Measurements from ENCODE around the gene KAZN.

KAZN gene

DNA sequence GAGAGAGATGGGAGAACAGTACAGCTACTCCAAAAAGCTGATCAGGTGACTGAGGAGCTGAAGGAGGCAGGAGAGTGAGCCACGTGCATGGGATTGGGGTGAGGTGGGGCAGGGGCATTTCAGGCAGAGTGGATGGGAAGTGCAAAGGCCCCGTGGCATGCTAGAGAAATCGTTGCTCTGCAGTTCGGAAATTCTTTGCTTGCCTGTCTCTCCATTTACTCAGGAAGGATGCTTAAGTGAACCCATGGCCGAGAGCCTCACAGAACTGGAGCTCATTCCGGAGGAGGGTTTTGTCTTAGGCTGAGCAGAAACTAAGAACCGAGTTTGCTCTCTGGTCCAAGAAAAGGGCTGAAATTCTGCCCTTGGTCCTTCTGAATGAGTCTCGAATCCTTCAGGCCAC lies 415.3 kb downstream of the KAZN start:
- DNase-seq (ENCODE audit: insufficient read length, low spot score) (no peak), FAIRE-seq (no peak)

DNA sequence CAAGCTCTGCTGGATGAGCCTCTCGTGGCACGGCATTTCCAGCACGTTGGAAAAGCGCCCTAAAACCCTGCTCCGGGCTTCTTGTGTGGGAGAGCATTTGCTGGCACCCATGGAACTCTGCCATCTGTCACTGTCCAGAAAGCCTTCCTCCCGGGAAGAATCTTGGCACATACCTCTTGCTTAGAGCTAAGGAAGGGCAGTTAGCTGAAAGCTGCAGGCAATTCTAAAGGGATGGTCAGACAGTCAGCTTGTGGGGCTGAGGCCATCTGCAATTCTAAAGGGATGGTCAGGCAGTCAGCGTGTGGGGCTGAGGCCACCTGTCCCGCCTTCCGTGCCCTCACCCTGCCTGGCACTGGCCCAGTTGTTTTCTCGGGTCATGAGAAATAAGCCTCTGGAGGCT lies 416.0 kb downstream of the KAZN start:
- DNase-seq (ENCODE audit: insufficient read length, low spot score), result no peak
- FAIRE-seq, result no peak

DNA sequence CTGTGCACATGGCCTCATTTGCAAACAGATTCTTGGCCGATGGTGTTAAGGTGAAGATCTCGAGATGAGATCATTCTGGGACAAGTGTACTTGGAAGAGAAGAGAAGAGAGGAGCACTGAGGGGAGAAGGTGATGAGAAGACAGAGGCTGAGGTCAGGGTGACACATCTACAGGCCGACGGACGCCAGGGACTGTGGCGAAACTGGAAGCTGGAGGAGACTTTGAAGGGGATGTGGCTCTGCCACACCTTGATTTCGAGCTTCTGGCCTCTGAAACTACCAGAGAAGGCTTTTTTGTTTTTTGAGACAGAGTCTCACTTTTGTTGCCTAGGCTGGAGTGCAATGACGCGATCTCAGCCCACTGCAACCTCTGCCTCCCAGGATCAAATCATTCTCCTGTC lies 417.5 kb downstream of the KAZN start:
- DNase-seq (ENCODE audit: insufficient read length, low spot score), result no peak
- no peak for FAIRE-seq

DNA sequence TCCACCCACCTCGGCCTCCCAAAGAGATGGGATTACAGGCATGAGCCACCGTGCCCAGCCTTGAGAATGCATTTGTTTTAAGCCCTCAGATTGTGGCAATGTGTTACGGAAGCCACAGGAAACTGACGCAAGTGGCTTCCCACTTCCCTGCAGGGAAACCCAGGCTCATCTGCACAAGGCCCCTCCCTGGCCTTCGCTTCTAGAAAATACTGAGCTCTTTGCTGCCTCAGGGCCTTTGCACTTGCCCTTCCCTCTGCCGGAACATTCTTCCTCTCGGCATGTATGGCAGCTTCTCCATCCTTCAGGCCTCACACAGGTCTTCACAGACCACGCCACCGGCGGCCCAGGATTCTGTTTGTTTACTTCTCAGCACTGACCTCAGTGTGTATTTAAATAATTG lies 418.0 kb downstream of the KAZN start:
- DNase-seq (ENCODE audit: insufficient read length, low spot score) (no peak), FAIRE-seq (no peak)

DNA sequence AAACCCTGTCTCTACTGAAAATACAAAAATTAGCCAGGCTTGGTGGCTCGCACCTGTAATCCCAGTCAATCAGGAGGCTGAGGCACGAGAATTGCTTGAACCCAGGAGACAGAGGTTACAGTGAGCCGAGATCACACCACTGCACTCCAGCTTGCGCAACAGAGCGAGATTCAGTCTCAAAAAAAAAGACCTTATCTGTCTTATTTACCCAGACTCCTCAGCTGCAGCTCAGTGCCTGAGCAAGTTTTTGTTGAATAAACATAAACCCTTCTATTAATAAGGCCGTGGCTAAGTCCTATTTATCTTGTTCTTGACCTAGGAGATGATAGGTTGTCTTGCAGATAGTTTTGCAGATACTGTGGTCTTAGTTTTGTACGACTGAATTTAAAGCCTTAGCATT lies 418.6 kb downstream of the KAZN start:
- FAIRE-seq (no peak), DNase-seq (ENCODE audit: insufficient read length, low spot score) (no peak)

DNA sequence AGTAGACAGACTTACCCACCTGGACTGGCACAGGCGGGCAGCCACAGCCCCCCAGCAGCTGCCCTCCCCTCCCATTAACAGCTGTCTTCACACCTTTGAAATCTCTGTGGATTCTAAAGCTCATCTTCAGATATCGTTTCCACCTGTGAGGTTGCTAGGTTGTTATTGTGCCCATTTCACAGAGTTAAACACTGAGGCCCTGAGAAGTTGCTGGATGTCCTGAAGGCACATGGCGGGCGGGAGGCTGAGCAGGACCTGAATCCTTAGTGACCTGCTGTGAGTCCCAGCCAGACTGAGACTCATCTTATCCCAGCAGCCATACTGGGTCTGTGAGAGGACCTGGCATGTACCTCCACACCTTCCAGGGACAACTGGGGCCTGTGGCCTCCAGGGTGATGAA lies 420.3 kb downstream of the KAZN start:
- DNase-seq (ENCODE audit: insufficient read length, low spot score) (no peak), FAIRE-seq (no peak)

DNA sequence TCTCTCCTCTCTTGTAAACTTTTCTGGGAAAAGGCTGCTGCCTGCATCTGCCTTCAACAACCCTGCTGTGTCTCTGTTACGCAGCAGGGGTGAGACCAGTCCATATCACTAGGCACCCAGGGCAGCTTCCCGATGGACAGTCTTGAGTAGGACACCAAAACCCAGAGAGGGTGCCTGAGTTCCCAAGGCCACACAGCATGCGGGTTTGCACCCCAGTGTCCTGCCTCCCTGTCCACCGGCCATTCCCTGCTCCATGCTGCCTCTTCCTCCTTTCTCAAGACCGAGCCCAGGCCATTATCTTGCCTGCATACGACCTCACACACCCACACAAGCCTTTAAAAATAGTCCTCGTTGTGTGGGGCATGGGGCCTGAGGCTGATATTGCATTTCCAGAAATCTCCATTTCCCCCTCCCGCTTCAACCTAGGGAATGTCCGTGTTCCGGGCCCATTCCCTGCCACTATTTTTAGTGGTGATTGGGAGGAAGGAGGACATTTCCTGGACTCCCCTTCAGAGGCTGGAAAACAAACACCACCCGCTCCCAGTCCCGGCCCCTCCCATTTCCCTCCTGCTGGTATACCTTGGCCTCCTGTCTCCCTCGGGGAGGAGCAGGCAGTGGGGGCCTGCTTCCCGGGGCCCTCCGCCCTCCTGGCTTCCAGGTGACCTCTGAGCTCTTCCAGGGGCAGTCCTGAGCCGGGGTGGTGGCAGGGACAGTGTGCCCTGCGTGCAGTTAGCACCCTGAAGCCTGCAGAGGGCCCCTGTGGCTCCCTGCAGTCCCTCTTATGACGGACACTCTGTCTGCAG lies 422.7 kb downstream of the KAZN start:
- no peak for DNase-seq (ENCODE audit: insufficient read length, low spot score)
- no peak for FAIRE-seq

DNA sequence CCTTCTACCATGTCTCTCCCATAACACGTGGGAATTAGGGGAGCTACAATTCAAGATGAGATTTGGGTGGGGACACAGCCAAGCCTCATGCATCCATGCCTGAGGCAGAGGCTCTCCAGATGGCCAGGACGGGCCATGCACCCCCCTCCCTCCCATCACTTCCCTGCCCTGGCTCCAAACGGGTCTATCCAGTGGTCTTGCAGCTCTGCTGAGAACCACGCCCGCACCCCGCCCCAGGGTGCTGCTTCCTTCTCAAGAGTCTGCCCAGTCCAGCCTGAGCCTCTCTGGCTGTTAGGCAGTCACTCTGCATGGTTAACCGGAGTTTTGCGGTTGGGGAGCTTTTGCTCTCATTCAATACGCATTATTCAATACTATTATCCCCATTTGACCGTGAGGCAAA lies 423.6 kb downstream of the KAZN start:
- DNase-seq (ENCODE audit: insufficient read length, low spot score) (no peak), FAIRE-seq (no peak)

DNA sequence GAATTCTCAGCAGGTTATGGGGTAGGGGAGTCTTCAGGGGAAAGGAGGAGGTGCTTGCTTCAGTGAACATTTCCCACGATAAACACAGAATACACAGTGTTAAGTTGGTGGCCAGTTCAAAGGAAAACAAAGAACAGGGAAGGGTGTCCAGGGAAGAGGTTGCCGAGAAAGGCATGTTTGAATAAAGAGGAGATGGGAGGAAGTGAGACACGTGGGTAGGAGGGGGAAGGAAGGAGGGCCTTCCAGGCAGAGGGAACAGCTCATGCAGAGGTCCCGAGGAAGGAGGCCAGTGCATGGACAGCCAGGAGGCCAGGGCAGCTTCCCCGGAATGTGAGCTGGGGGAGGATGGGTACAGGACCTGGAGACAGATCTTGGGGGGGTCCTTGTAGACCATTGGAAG lies 424.7 kb downstream of the KAZN start:
- DNase-seq (ENCODE audit: insufficient read length, low spot score) (no peak), FAIRE-seq (no peak)

DNA sequence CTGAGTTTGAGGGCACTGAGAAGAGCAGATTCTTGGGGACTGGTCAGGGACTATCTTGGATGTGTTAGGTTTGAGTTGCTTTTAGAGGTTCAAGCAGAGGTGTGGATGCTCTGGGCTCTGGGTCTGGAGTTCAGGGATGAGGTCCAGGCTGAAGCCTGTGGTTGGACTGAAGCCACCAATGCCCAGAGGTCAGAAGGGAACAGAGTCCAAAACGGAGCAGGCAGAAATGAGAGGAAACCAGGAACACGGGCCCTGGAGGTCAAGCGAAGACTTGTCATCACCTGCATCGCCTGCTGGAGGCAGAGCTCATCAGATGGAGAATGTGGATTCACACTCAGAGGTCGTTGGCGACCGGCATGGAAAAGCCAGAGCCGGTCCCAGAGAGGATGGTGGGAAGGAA lies 425.5 kb downstream of the KAZN start:
- DNase-seq (ENCODE audit: insufficient read length, low spot score) (no peak), FAIRE-seq (no peak)

DNA sequence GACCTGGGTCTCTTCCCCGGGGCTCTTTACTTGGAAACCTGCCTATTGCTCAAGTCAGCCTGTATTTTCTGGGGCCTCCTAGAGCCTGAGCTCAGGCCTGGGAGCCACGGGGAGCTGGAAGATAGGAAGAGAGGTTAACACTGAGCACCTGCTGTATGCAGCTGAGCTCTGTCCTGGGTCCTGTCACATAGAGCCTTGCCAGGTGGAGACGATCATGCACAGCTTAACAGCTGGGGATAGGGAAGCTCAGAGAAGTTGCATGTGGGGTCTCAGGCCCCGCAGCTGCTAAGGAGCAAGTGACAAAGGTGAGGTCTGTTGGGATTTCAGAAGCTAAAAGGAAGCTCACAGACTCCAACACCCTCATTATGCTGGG lies 427.6 kb downstream of the KAZN start:
- DNase-seq (ENCODE audit: insufficient read length, low spot score) (no peak), FAIRE-seq (no peak)

DNA sequence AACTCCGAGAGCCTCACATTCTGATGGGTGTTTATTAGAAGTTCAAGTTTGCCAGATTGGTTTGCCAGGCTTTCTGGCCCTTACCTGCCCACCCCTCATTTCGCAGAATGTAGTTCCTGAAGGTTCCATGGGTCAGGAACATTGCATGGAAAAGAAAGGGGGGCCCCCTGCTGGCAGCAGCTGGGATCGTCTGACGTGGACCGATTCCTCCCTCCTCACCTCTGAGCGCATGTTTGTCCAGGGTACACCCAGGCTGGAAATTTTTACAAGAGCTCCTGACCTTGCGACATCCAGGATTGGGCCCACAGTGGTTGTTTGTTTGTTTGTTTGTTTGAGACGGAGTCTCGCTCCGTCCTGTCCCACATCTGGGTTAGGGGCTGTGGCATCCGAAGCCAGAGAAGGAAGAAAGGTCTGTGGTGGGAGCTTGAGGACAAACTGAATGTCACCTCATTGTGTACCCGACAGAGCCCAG lies 429.1 kb downstream of the KAZN start:
- FAIRE-seq (no peak), DNase-seq (ENCODE audit: insufficient read length, low spot score) (peak; percentile 56)

DNA sequence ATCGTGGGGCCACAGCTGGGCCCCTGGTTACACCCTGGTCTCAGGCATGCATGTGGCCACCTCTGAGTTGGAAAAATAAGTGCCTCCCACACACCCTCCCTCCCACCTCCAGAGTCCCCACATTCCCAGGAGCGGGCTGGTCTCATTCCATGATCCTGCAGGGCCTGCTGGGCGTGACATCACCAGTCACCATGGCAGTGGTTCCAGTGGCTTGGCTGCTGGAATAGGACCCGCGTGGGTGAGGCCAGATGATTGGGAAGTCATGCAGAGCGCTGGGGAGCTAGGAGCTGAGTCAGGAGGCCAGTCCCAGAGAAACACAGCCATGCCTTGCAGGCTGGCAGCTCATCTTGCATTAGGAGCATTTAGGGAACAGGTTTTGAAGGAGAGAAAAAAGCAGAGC lies 429.6 kb downstream of the KAZN start:
- DNase-seq (ENCODE audit: insufficient read length, low spot score), result no peak

DNA sequence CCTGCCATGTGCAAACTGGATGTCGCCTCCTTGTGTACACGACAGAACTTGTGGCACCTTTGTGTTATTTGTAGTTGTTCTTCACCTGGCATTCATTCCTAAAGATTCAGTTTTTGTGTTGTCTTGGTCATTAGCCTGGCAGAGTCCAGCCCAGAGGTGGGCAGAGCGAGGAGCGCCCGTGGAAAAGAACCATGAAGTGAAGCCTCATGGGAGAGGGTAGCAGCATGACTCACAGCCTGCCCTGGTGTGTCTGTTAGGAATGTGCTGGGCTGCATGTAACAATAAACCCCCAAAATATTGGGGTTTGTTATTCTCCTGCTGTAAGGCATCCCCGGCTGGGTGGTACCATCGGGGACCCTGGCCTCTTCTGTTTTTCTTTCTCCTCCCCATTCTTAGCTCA lies 430.1 kb downstream of the KAZN start:
- FAIRE-seq, result no peak

More for the DNA sequence above, 429.6 kb downstream of the KAZN start:
- FAIRE-seq, result no peak

DNA sequence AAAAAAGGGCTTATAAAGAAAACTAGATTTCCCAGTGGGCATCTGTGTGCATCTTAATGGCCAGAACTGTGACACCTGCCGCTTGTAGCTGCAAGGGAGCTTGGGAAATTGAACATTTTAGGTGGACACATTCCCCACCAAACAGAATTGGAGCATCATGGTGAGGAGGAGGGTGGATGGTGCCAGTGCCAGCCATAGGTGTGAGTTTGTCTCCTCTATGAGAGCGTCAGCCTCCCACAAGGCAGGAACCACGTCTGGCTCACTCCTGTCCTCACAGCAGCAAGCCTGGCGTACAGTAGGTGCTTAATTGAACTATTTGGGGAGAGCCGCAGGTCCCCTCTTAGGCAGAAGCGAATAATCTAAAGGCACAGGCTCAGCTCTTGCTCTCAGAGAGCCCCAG lies 430.6 kb downstream of the KAZN start:
- DNase-seq (ENCODE audit: insufficient read length, low spot score) (no peak), FAIRE-seq (no peak)

More for the DNA sequence above, 430.1 kb downstream of the KAZN start:
- no peak for DNase-seq (ENCODE audit: insufficient read length, low spot score)

DNA sequence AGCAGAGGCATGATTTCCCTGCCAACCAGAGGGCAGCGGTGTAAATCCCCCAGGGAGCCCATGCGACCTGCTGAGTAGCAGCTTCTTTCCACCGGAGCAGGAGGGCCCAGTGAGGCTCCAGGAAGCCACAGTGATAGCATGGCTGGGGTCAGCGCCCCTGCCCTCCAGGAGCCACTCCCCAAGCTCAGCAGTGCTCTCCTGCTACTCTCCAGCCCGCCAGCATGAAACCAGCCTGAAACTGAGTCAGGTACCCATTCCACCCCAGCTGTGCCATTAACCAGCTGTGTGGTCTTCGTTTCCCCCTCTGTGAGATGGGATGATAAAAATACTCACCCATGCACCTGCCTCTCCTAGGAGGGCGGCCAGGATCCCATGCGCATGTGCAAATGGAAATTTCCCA lies 431.3 kb downstream of the KAZN start:
- FAIRE-seq (no peak), DNase-seq (ENCODE audit: insufficient read length, low spot score) (no peak)

DNA sequence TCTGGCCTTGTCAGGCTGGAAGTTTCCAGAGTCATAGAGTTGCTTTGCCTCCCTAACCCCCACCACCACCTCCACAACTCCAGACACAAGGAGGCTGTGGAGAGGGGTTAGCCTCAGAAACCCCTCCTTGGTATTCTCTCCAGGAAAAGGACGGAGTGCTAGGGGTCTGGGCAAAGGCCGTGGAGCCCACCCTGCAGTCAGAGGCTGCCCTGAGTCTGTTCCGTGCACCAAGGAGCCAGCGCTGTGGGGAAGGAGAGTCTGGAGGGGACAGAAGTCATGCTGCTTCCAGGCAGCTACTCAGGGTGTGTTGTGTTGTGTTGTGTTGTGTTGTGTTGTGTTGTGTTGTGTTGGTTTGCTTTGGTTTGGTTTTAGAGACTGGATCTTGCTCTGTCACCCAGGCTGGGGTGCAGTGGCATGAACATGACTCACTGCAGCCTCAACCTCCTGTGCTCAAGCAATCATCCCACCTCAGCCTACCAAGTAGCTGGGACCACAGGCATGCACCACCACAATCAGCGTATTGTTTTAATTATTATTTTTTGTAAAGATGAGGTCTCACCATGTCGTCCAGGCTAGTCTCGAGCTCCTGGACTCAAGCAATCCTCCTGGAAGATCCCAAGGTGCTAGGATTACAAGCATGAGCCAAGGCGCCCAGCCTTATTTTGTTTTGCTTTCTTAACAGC lies 432.9 kb downstream of the KAZN start:
- no peak for DNase-seq (ENCODE audit: insufficient read length, low spot score)
- no peak for FAIRE-seq

DNA sequence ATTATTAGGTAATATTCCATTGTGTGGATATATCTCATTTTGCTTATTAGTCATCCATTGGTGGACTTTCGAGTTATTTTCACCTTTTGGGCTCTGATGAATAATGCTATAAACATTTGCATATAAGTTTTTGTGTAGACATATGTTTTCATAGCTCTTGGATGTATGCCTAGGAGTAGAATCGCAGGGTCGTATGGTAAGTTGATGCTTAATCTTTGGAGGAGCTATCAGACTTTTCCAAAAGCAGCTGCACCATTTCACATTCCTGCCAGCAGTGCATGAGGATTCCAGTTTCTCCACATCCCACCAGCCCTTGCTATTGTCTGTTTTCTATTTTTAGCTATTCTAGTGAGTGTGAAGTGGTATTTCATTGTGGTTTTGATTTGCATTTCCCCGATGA lies 434.8 kb downstream of the KAZN start:
- no peak for FAIRE-seq
- DNase-seq (ENCODE audit: insufficient read length, low spot score), result no peak

DNA sequence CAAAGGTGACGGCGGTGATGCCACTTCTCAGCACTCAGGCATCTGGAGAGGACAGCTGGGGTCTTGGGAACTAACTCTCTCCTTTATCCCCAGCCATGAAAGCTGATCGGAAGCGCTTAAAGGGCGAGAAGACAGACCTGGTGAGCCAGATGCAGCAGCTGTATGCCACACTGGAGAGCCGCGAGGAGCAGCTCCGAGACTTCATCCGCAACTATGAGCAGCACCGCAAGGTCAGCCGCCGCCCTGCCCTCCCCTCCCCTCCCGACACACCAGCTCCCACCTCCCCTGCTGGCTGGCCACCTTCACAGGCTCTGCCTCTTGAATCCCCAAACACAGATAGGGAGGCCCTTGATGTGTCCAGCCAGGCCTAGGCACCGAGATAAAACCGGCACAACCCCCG lies 436.2 kb downstream of the KAZN start:
- FAIRE-seq, result no peak
- no peak for DNase-seq (ENCODE audit: insufficient read length, low spot score)

DNA sequence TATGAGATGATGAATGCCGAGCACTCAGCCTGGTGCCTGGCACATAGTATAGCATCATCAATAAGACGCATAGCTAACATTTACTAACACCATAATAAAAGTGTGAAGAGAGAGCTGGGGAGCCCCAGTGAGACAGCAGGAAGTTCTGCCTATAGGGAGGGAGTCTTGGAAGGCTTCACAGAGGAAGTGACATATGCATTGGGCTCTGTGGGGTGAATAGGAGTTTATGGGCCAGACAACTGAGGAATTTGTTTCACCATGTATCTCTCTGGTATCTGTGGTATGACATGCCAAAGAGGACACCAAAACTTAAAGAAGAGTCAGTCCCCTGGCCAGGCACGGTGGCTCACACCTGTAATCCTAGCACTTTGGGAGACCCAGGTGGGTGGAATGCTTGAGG lies 436.8 kb downstream of the KAZN start:
- FAIRE-seq, result no peak
- no peak for DNase-seq (ENCODE audit: insufficient read length, low spot score)

DNA sequence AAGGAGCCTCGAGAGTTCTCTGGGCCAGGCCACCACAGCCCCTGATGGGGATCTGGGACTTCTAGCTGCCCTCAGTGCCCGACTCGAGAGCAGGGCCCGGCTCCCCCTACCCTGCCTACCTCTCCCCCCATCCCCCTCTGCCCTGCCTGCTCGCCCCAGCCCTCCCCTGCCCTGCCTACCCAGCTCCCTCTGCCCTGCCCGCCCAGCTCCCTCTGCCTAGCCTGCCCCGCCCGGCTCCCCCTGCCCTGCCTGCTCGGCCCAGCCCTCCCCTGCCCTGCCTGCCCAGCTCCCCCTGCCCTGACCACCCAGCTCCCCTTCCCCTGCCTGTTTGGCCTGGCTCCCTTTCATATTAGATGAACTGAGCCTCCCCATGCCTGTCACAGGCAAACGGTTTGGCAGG lies 437.6 kb downstream of the KAZN start:
- no peak for DNase-seq (ENCODE audit: insufficient read length, low spot score)
- no peak for FAIRE-seq

DNA sequence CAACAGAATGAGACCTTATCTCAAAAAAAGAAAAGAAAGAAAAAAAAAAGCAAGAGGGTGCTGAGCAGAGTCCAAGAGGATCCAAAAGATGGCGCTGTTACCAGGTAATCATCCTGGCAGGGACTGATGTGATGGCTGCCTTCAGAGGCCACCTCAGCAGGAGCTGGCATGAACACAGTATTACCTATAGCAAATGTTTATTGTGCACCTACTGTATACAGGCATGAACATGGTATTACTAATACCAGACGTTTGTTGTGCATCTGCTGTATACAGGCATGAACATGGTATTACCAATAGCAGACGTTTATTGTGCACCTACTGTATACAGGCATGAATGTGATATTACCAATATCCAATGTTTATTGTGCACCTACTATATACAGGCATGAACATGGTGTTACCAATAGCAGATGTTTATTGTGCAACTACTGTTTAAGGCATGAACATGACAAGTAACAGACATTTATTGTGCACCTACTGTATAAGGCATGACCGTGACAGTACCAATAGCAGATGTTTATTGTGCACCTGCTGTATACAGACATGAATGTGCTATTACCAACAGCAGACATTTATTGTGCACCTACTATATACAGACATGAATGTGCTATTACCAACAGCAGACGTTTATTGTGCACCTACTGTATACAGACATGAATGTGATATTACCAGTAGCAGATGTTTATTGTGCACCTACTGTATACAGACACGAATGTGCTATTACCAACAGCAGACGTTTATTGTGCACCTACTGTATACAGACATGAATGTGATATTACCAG lies 439.9 kb downstream of the KAZN start:
- DNase-seq (ENCODE audit: insufficient read length, low spot score) (no peak), FAIRE-seq (no peak)

Data from GM19239 (cell line).